ENCODE data around the gene ZNF672.
"Not testable (repeated sequence)": the region's sequence is repeated elsewhere in the genome, so short reads cannot be mapped to it uniquely, and the experiment has no call there.

The ZNF672 gene

GRCh38 chr1:248853663-248854375, 15.8 kb downstream of the ZNF672 start:
- no peak for DNase-seq (ENCODE audit: low read depth in 2 of 2)

GRCh38 chr1:248855580-248855979, 17.6 kb downstream of the ZNF672 start:
- DNase-seq (ENCODE audit: low read depth in 2 of 2): no peak

GRCh38 chr1:248856176-248856575, 18.2 kb downstream of the ZNF672 start:
- no peak for DNase-seq (ENCODE audit: low read depth in 2 of 2)

DNA sequence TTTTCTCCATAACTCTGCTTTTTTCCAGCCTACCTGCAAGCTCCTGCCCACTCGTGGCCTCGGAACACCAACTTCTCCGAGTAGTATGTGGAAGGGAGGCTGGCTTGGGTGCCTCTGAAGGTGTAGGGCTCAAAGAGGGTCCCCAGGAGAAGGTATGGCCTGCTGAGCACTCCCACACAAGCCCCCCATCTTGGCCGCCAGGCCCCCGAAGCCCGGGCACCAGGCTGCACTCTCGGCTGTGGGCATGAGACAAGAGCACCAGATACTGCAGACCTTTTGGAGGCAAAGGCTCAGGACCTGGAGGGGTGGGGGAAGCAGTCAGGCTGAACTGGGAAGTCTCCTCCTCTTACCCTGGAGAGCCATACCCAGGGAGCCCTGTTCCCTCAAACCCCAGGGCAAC, 19.2 kb downstream of the ZNF672 start:
- DNase-seq (ENCODE audit: low read depth in 2 of 2): no peak

DNA sequence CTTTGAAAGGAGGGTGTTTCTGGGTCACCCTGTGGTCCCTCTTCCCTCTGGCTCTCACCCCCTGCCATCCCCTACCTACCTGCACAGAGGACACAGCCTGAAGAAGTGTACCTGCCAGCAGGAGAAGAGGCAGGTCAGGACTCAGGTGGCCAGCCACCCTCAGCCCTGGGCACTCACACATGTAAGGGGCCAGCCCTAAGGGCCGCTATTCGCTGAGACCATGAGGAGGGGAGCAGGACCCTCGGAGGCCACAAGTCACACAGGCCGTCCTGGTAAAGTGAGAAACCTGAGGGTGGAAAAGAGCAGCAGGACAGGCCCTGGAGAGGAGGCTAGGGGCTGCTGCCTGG, 19.7 kb downstream of the ZNF672 start:
- no peak for DNase-seq (ENCODE audit: low read depth in 2 of 2)

DNA sequence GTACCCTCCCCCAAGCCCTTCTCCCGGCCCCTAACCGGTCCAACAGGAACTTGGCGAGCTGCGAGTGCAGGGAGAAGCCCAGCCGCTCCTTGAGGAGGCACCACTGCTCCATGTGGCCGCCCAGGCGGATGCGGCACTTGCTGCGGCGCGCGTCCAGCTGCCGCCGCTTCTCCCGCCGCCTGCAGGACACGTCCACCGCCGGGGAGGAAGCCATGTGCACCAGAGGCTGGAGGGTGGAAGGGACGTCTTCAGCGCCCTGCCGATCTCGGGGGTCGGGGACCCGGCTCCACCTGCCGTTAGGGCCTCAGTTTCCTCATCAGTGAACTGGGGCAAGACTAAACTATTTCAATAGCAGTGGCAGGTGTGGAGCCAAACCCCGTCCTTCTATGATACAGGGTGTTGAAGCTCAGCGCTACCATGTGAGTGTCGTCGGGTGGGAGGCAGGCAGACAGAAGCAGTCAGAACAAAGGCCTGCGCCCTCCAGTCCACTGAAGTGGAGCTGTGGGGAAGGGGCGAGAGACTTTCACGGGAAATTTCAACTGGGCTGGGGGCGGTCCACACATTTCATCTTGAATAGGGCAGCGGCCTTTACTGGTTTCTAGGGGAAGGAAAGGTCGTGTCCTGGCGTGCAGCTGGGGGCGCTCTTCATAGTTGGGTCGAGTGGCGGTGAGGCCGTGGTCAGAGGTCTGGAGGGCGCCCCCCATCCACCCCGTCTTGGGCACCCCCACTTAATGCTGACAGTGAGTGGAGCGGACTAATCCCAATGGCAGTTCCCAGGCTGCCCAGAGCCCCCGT, 20.3 kb downstream of the ZNF672 start:
- no peak for DNase-seq (ENCODE audit: low read depth in 2 of 2)

DNA sequence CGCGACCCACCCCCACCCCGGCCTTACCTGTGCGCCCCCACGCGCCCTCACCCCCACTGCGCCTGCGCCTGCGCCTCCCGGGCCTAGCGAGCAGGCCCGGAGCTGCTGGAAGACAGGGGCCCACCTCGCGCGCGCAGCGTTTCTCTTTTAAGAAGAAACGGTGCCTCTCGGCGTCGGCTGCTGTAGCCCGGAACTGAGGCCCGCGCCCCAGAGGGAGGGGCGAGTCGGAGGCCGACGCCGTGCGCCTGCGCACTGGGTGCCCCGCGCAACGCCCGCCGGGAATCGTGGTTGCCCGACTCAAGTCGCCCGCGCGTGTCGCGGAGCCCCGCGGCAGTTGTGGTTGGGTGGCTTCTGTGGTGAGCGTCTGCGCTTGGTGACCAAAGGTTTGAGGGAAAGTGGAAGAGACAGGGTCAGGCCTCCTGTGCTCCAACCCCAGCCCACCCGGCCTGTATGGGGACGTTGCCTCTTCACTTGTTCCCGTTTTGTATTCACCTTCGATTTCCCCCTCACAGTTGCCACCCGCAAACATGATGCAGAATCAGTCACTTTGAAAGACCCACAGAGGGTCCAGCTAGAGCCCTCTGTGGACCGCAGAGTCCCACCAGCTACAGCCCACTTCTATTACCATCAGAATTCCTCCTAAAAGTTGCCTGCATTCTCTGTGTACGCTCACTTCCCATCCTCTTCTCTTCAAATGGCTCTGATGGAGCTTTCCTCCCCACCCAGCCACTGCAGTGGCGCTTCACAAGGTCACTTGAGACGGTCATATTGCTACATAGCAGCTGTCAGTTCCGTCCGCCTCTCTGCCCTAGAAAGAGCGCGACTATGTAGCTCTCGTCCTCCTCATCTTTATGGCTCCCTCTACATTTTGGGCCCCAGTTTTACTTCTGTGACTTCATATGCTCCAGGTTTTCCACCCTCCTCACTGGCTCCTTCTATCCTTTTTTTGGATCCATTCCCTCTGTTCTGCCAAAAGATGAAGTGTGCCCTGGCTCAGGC, 21.2 kb downstream of the ZNF672 start, which contains the start of gene ZNF692:
ZNF692 (minus strand) TSS at position 195 of the 999 bp plus-strand sequence. CDS start 776 bp downstream, outside the sequence.
- DNase-seq (ENCODE audit: low read depth in 2 of 2): peak; percentile 91 to 96

DNA sequence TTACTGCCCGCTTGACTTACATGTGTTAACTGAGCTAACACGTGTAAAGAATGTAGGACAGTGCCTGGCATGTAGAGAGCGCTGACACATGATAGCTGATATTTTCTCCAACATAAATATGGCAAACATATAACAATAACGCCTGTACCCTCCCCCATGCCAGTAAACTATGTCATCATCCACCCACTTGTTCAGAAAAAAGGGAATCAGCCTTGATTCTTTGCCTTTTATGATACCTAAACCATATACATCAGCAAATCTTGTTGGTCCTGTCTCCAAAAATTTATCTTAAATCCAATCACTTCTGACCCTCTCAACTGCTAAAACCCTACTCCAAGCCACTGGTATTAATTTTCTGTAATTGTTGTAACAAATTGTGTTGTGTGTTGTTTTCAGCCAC, 22.0 kb downstream of the ZNF672 start:
- DNase-seq (ENCODE audit: low read depth in 2 of 2): no peak

DNA sequence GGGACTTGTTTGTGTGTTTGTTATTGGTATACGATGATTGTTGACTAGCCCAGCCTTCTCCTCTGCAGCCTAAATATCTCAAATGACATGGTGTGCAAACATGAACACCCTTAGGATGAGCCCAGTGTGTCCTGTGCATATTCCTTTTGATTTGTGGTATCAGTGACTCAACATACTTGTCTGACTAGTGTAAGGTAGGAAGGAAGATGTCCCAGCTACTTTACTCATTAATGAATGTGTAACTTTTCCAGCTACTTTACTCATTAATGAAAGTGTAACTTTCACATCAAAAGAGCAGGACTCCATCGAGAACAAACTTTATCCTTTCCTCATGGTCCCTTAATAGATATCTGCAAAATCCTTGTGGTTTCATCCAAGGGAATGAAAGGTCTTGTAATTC, 23.6 kb downstream of the ZNF672 start:
- DNase-seq (ENCODE audit: low read depth in 2 of 2): no peak

DNA sequence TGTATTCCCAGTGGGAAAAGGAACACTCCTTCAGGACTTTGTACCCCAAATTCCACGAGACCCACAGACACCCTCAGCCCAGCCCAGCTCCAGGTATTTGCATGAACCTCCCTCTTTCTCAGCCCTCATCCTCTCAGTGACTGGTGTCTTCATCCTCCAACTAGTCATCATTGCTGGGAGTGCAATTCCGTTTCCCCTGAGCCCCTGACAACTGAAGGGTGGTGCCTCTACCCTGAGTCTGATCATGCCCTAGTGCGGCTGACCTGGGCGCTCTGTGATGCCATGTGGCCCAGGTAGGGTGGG, 24.6 kb downstream of the ZNF672 start:
- no peak for DNase-seq (ENCODE audit: low read depth in 2 of 2)

DNA sequence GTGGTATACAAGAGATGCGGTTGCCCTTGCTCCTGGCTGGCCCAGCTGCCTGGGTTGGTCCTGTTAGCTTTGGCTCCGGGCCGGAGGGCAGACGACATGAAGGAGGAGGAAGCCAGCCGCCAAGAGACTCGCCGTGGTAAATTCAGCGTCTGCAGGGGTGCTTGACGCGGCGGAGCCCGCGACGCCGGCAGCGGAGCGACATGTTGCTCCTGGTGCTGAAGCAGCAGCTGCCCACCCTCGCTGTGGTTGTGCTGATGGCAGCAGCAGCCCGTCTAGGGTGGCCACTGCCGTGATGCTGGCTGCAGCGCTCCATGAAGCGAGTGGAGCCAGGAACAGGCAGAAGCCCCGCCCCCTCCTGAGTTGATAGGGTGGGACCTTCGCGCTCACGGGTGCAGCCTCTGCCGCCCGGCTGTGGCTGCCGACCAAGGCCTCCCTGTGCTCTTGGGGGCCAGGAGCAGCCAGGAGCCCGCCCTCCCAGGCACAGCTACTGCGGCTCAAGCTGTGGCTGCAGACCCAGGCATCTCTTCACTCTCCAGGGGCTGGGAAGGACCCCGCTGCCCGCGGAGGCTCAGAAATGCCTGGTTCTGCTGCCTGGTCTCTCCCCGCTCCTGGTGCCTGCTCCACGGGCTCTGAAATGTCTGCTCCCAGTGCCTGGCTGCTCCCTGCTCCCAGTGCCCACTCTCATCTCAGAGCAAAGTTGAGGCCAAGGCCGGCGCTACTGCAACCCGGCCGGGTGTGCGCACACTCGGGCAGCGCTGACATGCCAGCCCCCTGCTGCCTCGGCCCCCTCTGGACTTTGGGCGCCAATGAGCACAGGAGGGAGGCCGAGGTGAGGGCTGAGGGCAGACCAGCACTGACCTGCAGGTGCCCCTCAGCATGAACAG, 25.2 kb downstream of the ZNF672 start:
- peak; percentile 56 to 70 for DNase-seq (ENCODE audit: low read depth in 2 of 2)

DNA sequence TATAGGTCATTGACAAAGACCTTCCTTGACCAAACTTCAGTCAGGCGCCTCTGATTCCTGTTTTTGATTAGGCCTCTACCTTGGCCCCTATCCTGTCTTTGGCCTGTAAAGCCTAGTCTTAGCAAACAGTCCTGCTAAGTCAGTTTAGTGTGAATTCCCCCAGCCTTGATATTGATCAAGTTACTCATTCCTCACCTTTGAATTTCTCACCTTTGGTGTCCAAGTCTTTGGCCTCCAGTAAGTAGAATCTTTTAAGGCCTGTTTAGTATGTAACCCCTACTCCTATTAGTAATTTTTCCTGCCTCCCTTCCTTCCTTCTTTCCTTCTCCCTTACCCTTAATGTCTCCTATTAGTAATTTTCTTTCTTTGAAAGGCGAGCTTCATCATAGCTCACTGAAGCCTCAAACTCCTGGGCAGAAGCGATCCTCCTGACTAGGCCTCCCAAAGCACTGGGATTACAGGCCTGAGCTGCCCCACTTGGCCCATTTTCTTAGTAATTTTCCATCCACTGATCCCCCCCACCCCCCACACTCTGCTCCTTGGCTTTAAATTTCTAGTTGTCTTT, 33.9 kb downstream of the ZNF672 start:
- no peak for DNase-seq (ENCODE audit: low read depth in 2 of 2)

- DNase-seq (ENCODE audit: low read depth in 2 of 2): no peak
These were observed 34.9 kb downstream of the ZNF672 start for GRCh38 chr1:248872752-248873408.

- DNase-seq (ENCODE audit: low read depth in 2 of 2): peak; percentile 82 to 91
These were observed 35.5 kb downstream of the ZNF672 start for GRCh38 chr1:248873409-248873992.

DNA sequence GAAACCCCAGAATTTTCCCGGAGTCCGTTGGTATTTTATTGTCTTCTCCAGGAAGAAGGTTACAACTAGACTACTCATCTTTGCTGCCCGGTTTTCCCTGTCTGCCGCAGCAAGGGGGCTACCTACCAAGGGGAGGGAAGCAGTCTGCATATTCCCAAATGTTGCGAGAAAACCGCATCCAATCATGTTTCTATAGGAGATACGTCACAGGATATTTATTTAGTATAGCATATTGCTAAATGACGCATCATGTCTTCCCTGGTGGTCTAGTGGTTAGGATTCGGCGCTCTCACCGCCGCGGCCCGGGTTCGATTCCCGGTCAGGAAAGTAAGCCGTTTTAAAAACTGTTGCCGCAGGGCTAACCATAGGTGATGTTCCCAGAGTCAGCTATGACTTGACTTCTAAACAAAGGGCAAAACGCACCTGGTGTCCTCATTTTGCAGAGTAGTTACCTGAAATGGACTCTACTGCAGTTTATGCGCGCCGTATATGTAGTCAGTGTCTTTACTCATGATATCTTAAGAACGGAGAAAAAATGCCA, 36.0 kb downstream of the ZNF672 start:
- peak; percentile 70 to 73 for DNase-seq (ENCODE audit: low read depth in 2 of 2)

- no peak for DNase-seq (ENCODE audit: low read depth in 2 of 2)
These were observed 43.2 kb downstream of the ZNF672 start for GRCh38 chr1:248881261-248881660.

DNA sequence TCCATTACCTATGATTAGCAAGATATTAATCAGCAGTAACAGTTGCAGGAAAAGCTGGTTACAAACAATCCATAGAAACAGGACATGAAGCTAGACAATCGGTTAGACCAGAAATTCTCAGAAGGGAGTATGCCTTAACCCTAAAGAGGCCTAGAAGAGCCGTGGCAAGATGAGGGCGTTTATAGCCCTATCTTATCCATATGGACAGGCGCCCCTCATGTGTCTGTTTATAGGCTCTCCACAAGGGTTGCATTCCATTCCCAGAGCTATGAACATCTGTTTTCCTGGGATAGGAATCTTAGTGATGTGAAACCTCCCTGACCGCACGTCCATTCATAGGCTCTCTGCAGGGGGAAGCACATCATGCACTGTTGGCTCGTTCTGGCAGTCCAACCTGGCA, 44.4 kb downstream of the ZNF672 start:
- DNase-seq (ENCODE audit: low read depth in 2 of 2): not testable (repeated sequence)

- DNase-seq (ENCODE audit: low read depth in 2 of 2): no peak
These were observed 46.7 kb downstream of the ZNF672 start for GRCh38 chr1:248884632-248885295.

DNA sequence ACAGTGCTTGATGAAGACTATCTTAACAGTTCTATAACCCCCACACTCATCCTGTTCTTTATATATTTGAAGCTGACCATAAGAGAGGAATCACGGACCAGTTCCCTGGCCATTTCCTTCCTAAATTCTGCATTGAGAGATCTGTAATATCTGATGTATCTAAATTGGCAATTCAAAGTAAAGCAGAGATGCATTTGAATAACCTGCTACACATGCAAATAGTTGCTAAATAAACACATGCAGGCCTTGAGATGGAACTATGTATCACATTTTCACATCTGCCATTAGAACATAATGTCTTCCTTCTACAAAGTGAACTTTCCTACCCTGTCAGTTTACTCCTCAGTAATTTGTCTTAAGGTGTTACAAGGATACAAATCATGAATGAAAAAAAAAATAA, 47.6 kb downstream of the ZNF672 start:
- DNase-seq (ENCODE audit: low read depth in 2 of 2): no peak
